GM18858 (cell line): ENCODE results near the gene VPS25.

Experiments
- ATAC-seq: cut with Tn5 transposase; IDR thresholded peaks from one replicate; pipeline ENCODE4 v1.9.1; 2021; ENCODE audit not compliant: unreplicated experiment

VPS25 gene

DNA sequence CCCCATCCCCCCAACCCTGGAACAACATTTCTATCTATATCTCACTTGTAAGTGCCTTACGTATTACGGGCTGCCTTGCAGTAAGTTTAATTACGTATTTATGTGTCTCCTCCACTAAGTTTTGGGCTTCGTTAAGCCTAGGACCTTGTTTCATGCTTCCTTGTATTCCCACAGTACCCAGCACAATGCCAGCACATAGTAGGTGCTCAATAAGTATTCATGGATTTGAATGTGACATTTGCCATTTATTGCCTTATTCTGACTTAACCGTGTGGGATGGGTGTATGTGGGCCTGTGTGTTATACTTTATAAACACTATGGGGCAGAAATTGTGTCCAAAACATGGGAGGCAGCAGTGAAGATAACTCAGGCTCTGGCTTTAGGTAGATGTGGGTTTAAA, 19.3 kb downstream of the VPS25 start:
- ATAC-seq = no peak

DNA sequence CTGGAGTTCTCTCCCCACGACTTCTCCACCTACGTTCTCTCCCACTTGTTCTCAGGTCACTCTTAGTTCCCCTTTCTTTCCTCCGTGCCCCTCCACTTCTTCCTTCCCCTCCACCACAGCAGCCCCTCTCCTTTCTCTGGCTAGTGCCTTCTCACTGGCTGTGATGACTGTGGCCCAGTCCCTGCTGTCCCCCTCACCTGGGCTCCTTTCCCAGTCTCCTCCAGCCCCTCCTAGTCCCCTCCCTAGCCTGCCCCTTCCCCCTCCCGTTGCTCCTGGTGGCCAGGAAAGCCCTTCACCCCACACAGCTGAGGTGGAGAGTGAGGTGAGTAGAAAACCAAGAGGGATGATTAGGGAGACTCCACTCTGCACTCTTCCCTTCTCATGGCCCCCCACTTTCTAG, 21.8 kb downstream of the VPS25 start:
- no peak for ATAC-seq

DNA sequence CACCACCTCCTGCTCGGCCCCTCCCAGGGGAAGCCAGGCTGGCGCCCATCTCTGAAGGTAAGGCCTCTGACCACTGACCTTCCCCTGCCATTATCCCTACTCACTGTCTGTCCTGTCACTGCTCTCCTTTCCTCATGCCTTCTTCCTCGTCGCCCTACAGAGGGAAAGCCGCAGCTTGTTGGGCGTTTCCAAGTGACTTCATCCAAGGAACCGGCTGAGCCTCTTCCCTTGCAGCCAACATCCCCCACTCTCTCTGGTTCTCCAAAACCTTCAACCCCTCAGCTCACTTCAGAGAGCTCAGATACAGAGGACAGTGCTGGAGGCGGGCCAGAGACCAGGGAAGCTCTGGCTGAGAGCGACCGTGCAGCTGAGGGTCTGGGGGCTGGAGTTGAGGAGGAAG, 22.2 kb downstream of the VPS25 start:
- no peak for ATAC-seq

DNA sequence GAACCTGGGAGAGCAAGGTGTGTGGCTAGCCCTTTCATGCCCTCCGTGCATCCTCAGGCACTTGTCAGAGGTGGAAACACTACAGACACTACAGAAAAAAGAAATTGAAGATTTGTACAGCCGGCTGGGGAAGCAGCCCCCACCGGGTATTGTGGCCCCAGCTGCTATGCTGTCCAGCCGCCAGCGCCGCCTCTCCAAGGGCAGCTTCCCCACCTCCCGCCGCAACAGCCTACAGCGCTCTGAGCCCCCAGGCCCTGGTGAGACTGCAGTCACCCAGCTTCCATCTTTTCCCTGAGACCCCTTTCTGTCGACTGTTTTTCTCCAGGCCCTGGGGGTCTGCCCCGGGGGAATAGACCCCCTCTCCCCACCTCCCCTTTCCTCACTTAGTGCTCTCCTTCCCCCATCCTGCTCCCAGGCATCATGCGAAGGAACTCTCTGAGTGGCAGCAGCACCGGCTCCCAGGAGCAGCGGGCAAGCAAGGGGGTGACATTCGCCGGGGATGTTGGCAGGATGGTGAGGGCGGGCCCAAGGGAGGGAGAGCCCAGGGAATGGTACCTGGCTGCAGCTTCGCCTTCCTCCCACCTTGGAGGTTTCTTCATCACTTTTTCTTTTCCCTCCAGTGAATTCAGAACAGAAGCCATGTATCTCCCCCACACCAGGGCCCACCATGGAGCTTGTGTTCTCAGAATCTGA, 23.0 kb downstream of the VPS25 start:
- no peak for ATAC-seq

DNA sequence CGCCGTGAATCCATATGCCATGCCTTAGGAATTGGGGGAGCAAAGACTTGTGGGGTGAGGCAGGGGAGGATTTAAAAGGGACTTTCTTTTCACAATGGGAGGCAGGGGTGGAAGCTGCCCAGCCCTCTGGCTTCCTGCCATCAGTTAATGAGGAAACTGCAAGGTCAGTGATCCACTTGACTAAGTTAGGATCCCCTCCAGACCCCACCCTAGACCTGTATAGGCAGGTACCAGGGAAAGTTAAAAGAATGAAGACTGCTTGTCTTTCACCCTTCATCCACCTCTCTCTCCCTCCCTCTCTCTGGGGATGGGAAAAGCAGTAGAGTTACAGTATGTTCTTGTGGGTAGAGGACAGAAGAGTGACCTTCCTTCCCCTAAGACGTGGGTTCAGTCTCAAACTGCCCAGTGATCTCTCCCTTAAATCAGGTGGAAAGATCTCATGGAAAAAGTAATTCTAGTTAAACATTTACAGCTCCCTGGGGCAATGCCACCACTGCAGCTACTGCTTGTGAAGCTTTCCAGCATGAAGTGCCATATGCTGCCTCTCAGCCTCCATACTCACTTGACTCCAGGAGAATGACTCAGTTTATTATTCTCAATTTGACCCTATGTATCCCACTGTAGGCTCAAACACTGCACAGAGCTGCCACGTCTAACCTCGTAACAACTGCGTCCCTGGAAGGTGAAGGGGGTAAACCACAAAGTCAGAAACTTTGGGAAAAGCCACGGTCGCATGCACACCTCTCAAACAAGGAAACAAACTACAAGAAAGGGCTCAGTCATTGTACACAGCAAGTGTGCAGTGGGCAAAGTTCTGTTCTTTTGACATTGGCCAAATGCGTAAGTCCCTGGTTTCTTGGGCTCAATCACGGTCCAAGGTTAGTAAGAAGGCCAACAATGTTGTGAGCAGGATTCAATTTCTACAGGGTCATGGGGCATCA, 24.1 kb downstream of the VPS25 start:
- no peak for ATAC-seq

DNA sequence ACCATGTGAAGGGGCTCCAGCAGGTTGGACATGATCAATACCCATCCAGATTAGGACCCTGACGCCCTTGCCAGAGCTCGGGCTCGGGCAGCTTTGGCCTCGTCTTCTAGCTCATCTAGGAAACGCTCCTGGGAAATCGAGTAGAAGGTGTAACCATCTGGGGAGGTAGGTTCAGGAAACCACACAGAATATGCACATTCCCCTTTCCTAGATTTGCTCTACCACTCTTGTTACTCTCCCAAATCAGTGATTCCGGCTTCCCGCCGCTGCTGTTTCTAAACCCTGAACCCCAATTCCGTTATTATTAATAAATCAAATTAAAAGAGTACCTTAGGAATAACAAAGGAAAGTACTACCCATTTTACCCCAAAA, 24.7 kb downstream of the VPS25 start:
- no peak for ATAC-seq

DNA sequence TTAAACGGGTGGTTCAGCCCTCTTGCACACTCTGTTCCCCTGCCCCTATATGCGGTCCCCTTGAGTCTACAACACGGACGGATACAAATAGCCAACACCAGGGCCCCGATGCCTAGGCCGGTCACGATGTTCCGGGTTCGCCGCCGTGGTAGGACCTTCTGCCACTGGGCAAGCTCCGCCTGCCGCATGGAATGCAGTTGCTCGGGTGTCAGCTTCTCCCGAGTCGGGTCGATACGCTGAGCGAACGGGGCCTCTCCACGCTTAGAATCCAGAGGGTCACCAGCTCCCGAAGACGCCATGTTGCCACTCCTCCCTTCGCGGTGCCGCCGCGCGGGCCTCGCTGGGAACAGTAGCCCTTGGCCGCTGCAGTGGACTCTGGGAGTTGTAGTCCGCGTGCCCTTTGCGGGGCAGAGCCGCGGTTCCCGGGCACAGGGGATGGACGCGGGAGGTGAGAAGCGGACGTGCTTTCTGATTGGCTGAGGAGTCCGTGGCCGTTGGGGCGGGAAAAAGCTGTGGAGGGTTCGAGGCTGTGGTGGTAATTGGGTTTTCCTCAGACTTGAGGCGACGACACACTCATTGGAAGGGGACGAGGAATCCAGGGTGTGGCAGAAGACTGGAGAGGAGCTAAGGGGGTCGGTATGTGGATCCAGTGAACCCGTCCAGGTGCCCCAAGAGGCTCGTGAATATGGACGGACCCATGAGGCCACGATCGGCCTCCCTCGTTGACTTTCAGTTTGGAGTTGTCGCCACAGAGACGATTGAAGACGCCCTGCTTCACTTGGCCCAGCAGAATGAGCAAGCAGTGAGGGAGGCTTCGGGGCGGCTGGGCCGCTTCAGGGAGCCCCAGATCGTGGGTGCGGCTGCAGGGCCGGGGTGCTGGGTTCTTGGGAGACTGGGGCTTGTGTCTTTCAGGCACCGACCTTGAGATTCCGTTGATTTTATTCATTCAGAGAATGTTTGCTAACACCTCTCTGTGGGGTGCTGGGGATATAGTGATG, 25.4 kb downstream of the VPS25 start, which contains the start of the genes CNTD1 and COA3:
CNTD1 (plus strand) TSS at position 479 of the 998 bp plus-strand sequence; CDS start at position 686, 207 bp downstream.
COA3 (minus strand) TSS at position 322 of the 998 bp plus-strand sequence; CDS start at position 299, 23 bp downstream.
- ATAC-seq = peak; percentile 53

DNA sequence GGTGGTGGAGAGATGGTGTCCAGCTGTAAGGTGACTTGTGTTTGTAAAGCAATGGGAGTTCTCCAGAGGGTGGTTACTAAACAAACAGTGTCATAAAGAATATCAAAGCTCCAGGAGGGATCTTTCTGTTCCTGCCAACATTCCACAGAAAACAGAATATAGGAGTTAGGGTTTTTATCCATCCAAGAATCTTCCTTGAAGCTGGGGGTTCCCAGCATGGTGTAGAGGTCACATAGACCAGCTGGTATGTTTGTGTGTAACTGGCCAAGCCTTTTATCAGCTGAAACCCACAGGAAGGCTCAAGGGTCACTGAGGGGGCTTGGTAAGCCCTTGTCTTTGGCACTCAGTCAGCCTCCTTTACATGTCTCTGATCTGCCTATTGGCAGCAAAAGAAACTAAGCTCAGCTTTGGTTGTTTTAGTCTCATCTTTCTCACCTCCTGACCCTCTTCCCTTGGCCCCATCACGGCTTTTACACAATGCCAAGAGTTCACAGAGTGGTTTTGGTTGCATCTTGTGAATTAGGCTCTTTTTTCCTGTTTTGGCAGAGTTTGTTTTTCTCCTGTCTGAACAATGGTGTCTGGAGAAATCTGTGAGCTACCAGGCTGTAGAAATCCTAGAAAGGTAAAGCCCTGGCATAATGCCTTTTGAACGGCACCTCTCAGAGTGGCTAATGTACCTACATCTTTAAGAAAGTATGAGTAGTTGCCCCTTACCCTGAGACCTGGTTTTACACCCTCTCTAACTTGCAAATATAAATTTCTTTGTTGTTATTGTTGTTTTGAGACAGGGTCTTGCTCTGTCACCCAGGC, 30.0 kb downstream of the VPS25 start:
- no peak for ATAC-seq

DNA sequence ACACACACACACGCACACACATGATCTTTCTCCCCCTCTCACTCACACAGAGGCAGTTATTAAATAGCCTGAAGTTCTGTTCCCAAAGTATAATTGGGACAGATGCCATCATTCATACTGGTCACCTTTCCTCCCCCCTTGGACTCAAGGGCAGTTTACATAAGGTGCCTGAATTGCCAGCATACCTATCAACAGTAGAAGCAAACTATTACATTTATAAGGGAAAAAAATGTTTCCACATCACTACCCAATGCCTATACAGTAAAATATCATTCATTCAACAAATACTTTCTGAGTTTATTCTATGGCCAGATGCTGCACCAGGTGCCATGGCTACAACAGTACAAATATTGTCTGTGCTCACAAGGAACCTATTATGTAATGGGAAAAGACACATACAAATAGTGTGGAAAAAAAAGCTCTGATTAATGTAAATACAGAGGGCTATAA, 31.7 kb downstream of the VPS25 start:
- no peak for ATAC-seq

DNA sequence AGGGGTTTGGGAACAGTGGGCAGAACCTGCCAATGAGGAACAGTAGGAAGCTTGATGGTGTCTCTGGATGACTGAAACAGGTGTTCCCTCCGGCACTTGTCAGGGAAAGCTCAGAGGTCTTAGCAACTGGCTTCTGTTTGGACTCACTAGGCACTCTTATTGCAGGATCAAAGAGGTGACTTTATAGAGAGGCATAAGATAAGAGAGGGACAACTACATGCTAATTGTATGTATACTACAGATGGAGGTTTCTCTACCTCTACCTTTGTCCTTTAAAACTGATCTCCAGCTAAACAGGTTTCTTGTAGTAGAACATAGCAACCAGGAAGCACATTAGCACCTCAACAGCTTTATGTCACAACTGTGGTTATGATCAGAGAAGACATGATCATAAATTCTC, 33.0 kb downstream of the VPS25 start:
- ATAC-seq = no peak

DNA sequence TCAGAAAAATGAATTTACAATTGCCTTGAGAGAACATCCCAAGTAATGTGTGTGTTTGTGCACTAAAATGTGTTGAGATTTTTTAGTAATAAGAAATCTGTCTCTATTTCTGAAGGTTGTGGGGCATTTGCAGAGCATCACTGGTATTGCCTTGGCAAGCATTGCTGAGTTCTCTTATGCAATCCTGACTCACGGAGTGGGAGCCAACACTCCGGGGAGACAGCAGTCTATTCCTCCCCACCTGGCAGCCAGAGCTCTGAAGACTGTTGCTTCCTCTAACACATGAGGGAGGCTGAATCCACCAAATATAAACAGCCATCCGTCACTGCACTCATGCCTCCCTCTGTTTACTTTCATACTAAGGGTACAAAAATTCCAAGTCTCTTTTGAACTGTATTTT, 36.0 kb downstream of the VPS25 start:
- no peak for ATAC-seq

DNA sequence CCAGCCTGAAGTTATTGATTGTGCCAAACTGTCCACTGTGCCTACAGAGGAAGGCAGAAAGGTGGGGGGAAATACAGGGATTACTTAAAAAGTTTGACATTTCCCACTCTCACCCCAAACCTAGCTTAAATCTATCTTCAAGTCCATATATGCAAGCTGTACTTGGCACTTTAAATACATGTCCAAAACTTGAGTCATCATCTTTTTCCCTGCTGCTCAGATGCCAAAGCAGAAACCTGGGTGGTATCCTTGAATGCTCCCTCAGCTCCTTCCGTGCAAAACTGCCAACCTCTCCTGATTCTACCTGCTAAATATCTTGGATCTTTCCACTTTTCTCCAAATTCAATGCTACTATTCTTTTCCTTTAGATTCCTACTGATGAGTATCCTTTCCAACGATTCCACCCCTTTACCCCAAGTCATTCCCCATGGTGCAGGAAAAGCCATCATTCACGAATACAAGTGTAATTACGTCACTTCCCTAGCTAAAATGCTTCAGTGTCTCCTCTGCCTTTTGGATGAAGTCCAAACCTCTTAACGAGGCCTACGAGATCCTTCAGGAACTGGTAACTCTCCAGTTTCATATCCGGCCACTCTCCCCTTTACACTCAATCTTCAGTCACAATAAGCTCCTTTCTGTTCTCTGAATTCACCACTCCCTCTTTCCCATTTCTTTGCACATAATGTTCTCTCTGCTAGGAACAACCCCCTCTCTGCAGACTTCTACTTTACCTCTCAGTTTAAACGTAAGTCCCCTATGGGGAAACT, 41.6 kb downstream of the VPS25 start:
- no peak for ATAC-seq

DNA sequence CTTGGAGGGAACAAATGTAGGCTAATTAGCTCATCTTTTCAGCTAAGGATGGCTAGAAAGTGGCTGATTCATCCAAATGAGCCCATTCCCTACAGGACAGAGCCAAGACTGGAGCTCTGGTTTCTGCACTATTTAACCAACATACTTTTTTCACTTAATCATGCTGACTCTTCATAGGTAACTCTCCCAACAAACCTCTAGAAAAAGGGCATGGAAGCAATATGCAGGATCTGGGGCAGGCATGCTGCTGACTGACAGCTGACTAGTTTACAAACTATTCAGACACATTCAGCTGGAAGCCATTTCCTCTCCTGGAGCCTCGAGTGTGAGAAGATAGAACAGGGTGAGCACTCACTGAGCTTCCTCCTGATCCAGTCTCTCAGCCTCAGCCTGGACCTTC, 44.6 kb downstream of the VPS25 start:
- ATAC-seq = no peak

DNA sequence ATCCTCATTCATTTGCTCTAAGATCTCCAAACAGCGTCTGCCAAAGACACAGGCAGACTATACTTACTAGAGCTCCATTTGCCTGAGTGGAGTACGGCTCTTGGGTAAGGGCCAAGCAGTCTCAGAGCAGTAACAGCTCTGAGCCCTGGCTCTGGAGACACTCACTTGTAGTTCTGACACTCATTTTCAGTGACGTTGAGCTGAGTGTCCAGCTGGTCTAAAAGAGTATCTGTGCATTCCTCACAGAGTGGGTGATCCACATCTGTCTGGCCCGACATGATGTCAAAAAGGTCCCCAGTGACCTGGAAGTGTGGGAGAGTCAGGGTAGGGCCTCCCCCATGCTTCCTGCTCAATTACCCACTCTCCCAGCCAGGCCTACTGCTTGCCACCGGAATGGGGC, 45.1 kb downstream of the VPS25 start:
- no peak for ATAC-seq

DNA sequence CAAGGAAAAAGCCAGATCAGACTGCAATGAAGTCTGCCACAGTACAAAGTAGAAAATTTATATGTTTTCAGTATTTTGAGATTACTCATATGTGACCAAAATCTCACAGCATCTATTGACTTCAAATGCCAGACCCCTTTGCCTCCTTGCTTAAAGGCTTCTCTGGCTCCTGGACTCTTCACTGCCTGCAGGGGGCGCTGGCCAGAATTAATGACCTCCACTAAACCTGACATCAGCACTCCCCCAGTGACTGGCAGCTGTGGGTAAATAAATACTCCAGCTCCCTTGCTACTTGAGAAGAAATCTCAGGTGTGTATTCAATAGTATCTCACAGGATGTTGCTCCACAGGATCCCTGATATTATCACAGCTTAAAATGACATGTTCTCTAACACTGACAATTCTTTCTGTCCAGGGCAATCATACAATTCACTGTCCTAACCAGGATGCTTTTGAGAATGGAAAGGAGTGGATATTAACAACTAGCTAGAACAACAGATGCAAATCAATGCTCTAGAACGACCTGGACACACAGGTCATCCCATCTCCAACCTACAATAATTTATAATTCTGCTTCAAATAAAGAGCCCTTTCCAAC, 46.8 kb downstream of the VPS25 start:
- ATAC-seq = no peak

DNA sequence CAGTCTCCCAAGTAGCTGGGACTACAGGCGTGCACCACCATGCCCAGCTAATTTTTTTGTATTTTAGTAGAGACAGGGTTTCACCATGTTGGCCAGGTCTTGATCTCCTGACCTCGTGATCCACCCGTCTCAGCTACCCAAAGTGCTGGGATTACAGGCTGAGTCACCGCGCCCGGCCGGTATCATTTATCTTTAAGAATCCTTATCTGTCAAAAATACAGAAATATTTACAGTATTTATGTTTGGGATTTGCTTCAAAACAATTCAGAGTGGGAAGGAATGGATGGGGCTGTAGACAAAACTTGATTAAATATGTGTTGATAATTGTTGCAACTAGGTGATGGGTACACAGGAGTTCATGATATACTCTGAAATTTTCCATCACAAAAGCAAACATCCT, 47.9 kb downstream of the VPS25 start:
- no peak for ATAC-seq

DNA sequence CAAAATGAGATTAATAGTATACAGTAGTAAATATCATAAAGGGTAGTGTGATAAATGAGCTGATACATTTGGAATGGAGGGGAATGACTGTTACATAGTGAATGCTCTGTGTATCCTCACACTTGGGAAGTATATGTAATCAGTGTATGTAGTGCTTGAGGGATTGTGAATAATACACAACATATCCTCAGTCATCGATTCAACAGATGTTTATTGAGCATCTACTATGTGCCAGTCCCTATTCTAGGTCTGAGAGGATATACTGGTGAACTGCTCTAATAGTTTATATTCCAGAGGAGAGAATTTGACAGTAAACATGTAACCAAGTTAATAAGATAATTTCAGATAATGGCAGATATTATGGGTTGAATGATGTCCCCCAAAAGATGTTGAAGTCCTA, 54.2 kb downstream of the VPS25 start:
- no peak for ATAC-seq
